OCI-M1 (cell line): ENCODE data around the gene STRA8.
"Not testable (repeated sequence)": the region's sequence is repeated elsewhere in the genome, so short reads cannot be mapped to it uniquely, and the experiment has no call there.

Source experiments
- DNase-seq: peaks from one replicate; lab custom pipeline; 2025; lab: John Stamatoyannopoulos, UW

STRA8 gene

DNA sequence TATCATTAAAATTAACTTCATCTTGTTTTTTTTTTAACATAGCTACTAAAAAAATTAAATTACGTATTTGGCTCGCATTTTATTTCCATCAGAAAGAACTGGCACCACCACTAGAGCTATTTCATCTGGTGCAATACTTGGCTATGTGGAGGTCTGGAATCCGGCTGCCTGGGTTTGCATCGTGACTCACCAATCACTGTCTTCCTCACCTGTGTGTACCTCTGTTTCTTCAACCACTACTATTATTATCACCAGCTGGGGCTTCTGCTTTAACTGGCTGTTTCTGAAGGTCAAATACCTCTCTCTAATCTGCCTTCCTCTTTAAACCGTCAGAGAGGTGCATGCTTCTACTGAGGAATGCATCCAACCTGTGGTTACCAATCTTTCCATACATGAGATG is 28.8 kb upstream of the STRA8 start:
- no peak for DNase-seq

DNA sequence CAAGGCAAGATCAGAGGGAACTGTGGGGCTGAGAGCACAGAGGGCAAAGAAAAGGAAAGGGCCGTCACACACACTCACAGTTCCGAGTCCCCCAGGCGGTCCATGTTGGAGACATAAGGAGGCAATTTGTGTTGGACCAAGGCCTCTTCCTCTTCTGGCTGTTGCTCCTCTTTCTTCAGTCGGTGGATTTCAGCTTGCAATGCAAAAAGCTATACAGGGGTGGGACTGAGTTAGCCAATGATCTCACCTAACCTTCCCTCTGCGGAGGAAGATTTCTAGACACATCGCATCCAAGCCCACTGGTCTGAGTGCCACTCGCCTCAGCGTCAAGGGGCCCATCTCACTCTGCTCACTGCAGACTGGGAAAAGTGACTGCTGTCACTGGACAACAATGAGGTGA is 27.8 kb upstream of the STRA8 start:
- no peak for DNase-seq

DNA sequence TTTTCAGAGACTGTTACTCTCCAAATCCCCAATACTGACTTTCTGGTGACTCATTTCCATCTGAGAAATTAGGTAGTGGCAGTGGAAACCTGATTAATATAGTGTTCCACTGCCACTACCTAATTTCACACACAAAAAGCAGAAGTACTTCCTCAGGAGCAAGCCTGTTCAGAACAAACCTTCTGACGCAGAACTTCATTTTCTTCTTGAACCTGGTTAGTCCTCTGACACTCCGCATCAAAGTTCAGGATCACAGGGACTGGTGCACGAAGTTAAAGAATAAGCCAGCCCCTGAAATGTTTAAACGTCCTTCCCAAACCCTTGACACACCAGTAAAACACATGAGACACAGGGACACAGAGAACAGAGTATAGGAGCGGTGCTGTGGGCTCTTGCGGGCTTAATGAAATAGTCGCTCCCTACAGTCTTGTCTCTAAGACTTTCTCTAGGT is 26.7 kb upstream of the STRA8 start:
- DNase-seq = peak; percentile 1

DNA sequence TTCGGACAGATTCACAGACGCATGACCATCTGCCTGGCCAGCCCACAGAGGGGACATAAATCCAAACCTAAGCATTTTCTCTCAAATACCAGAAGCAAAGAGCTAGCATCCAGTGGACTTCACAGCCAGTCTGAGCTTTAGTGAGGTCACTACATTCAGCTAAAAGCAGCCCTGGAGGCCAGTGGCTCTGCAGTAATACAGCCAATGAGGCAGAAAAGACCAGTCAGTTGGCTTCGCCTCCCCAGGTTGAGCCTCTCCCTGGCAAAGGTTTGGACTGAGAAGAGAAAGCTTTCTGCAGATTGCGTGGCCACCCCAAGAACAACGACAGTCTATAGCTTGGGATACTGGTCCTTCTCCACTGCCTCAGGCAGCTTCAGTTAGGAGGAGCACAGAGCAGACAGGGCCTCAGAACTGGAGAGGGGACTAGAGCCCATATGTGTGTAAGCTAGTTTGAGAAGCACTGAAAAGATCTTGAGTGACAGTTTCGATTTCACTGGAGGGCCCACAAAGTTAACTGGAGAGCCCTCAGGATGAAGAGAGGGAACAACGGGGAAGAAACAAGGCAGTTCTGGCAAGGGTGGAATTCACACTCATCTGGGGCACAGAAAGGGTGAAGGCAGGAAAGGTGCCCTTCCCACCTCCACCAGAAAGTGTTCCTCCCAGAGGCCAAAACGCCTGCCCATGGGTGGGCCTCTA is 26.1 kb upstream of the STRA8 start:
- no peak for DNase-seq

DNA sequence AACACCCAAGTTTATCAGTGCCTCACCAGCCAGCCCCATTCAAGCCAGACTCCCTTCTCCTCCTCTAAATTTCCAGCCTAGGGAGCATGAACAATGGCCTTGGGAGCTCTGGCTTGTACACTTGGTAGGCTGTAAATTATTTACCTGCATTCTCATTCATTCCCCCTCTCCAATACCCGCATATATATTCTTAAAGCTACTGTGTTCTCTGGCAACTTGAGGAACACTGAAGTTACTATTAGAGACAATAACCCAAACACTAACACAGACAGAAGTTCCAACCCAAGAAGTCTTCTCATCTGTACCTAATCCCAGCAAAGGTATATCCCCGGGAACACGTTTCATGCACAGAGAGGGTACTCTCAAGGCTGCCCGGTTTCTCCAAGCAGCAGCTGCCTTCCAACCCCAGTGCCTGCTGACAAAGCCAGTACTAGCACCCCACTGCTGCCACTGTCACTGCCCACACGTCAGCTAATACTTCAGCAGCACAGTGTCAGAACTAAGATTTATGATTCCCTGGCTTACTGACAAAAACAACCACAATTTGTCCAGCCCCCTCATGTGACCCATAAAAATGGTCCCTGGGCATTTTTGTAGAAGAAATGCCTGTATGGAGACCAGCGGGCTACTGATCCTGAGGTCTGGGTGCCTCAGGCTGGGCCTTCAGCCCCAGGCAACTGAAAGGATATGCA is 25.4 kb upstream of the STRA8 start:
- peak; percentile 38 for DNase-seq

DNA sequence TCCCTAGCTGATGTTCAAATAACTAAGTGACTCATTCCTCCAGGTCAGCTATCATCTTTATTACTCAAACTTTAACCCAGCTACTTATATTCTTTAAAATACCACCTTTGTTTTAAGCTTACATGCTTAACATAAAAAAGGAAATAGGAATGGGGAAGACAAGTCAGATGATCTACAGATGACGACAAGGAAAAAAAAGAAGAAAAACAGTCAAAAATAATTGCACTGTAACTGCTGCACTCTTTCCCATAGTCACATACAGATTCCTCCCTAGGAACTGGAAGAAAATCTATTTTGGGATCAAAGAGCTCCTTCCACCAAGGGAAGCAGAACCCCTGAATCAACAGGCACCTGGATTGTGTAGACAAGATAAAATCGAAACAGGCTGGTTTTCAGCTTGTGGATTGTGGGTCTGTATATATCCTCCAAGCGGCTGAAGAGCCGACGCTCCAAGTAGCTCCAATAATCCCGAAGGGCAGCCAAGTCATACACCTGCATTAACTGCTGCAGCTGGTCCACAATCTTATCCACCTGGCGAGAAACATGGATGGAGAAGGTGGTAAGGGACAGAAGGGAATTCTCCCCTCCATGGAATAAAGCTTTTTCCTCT is 24.3 kb upstream of the STRA8 start:
- DNase-seq = no peak

DNA sequence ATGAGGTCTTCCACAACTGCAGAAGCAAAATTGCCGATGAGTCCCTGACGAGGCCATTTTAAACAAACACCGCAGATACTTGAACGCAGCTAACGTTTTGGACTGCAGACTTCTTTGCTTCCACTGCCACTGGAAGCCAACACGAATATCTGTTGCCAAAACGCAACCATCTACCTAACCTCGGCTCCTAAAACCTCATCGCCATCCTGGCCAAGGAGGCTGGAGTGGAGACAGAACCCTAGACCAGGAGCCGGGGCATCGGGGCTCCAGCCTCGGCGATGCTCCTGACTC is 22.8 kb upstream of the STRA8 start:
- DNase-seq = peak; percentile 33

DNA sequence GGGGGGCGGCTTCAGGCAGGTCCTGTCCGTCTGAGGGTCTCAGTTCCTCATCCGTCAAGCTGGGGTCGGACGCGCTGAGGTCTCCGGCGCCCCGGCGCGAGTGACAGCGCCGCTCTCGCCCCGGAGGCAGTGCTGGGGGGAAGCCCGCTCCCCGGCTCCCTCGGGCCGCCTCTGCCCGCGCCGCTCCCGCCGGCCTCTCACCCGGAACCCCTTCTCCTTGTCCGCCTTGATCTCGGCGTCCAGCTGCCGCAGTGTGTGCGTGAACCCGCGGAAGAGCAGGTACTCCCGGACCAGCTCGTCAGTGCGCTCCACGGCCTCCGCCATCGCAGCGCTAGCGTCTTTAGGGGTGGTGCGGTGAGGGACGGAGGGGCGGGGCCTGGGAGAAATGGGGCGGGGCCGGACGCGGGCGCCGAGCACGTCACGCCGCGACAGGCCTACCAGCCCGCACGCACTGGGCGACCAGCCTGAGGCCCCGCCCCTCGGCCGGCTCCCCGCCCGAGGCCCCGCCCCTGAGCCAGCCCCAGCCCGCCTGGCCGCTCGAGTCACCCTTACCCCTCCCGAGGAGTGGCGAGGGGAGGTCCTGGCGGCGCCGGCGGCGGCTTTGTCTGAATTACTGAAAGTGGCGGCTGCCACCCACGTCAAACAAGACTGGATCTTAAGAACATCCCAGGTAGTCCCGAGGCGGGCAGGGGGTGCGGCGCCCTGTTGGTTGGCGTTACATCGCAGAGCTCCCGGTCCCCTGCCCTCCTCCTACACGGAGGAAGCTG is 22.3 kb upstream of the STRA8 start, which contains the start of gene WDR91:
TSS of gene WDR91 (minus strand) at position 348 of the 767 bp plus-strand sequence. CDS start at position 324, 24 bp downstream.
- peak; percentile 92 for DNase-seq

DNA sequence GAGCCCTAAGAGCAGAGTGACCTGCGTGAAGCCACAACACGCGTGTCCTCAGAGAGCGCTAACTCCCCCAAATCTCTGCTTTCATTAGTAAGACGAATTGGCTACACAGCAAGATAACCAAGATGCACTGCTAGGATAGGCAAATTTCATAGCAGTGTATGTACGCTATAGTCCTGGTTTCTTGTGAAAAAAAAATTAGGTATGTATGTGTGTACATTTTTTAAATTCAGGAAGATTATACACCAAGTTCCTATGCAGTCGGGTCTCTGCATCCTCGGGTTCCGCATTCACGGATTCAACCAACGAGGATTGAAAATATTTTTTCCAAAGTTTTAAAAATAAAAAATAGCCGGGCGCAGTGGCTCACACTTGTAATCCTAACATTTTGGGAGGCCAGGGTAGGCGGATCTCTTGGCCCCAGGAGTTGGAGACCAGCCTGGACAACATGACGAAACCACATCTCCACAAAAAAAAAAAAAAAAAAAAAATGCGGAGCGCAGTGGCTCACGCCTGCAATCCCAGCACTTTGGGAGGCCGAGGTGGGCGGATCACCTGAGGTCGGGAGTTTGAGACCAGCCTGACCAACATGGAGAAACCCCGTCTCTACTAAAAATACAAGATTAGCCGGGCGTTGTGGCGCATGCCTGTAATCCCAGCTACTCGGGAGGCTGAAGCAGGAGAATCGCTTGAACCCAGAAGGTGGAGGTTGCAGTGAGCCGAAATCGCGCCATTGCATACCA is 21.5 kb upstream of the STRA8 start:
- not testable (repeated sequence) for DNase-seq

DNA sequence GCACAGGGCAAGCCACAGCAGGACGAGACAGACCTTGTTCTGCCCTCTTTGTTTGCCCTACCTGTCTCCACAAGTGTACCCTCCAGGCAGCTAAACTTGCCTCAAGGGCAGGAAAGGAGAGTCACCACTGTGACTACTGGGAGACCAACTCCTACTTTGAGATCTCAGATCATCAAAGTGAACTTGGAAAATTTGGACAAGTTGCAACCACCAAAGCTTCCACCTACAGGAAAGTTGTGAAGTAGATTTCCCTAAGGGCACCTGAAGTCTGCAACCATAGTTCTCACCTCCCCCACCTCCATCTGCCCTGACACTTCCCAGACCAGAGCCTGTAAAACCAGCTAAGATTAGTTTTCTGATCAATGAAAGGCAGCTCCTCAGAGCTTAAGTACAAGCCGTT is 19.8 kb upstream of the STRA8 start:
- DNase-seq = no peak

DNA sequence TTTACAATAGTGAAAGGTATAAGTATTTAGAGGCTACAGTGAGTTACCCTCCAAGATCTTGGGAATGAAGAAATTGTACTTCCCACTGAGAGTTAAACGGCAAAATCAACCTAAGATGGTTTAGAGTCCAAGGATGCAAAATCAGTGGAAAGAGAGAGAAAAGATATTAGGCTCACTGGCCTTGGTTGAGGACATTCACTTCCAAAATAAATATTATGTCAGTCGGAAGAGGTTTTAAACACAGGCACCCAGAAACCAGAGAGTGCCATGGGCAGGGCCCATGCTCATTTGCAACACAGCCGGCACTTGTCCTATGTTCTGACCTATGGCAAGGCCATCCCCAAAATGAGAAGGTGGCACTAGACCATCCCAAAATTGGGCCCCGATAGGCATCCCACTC is 18.5 kb upstream of the STRA8 start:
- DNase-seq = no peak

DNA sequence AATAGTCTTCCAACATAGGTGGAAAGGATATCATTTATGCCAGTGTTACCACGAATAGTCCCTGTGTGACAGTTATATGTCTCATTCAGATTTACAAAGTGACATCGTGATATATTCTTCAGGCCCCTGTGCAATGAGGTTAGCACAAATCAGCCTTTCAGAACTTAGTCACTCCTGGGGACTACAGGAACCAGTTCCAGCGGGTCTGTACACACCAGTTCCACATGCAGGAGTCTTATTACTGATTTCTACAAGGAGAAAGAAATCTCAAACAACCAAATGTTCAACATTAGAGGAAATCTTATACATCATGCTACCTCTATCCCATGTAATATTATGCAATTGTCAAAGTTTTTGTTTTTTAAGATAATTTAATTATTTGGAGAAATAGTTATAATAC is 17.9 kb upstream of the STRA8 start:
- no peak for DNase-seq

DNA sequence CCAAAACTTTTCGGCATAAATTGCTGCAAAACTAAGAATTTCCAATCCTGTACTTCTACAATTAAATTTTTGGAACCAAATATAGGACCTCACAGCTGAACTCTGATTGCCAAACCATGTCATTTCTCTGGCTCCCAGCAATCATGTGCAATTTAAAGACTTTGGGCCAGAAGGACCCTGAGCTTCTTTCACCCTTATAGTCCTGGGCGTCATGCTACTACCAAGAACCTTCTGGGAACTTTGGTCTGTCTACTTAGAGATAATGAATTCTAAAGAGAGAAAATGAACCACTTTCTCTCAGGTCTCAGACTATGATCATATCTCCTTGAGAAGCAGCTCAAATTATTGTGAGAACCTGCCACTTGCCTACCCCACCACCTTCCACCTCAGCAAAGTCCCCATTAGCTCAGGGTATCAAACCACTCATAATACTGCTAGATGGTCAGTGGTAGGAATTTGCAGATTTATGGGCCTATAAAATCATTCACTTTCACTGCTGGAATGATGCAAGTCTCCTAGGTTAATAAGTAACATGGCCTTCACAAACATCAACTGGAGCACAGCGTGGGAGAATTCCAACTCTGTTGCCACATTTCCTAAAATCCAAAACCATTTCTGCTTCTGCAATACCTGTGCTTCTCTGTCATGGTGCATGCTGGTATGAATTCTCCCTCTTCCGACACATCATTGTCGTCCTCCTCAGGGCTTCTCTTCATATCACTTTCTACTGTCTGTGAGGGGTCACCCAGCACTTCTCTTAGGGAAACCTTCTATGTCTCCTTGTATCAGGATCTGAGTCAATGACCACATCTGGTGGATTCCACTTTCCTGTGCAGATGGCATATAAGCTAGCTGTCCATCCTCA is 15.8 kb upstream of the STRA8 start:
- DNase-seq = no peak

DNA sequence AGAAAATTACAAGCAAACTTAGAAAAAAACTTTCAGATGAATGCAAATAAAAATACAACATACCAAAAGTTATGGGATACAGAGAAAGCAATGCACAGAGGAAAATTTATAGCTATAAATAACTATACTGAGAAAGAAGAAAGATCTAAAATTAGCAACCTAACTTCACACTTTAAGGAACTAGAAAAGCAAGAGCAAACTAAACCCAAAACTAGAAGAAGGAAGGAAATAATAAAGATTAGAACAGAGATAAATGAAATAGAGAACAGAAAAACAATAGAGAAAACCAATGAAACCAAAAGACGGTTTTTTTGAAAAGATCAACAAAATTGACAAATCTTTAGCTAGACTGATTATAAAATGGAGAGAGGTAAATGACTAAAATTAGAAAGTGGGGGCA is 9.6 kb upstream of the STRA8 start:
- peak; percentile 11 for DNase-seq

DNA sequence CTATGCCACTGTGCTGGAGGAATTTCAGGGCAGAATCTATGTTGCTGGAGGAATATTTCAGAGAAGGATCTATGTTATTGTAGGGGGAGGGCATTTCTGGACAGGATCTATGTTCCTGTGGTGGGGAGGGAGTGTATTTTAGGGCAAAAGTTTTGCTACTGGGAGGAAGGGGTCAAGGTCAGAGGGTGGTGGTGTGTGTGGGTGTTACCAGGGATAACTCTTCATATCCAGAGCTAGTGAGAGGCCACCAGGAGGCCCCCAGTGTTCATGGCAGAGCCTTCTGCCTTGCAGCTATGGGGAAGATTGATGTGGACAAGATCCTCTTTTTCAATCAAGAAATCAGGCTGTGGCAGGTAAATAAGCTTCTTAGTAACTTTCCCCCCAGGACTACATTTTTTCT is 2.0 kb upstream of the STRA8 start:
- DNase-seq = no peak

DNA sequence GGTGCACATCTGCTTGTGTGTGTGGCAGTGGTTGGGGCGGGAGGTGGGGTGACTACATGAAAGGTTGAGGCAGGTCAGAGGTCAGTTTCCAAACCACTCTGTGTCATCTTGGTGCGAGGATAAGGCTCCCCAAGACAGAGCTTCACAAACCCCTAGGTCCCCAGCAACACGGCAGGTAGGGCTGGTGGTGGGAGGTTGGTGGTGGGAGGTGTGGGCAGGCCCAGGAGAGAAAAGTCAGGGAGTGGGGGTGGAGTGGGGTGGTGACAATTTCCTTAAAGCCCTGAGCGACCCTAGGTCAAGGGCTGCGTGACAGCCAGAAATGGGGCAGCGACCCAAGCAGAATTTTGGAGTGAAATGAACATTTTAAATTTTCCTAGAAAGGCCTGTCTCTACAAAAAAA is 1.6 kb upstream of the STRA8 start:
- no peak for DNase-seq

DNA sequence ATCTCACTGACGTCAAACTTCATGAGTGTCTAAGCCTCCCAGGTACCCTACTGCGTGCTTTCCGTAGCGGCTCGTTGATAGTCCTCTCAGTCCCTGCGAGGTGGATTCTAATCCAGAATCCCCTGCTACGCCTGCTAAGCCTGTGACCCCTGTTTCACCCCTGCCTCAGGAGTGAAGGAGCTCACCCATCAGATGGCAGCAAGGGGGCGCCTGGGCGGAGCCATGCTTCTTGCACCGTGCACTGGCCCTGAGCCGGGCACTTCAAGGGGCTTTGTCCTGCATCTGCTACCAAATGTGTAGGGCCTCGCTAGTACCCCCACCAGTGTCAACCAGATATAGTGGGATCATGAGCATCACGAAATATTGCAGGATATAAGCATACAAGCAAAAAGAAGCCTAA is 918 bp upstream of the STRA8 start:
- peak; percentile 14 for DNase-seq

DNA sequence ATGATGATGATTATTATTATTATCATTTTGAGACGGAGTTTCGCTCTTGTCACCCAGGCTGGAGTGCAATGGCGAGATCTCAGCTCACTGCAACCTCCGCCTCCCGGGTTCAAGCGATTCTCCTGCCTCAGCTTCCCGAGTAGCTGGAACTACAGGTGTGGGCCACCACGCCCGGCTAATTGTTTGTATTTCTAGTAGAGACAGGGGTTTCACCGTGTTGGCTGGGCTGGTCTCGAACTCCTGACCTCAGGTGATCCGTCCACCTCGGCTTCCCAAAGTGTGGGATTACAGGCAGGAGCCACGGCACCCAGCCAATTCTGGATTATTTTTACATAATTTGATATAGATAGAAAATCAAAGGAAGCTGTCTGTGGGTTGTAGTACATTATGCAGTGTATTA is 457 bp downstream of the STRA8 start:
- not testable (repeated sequence) for DNase-seq

DNA sequence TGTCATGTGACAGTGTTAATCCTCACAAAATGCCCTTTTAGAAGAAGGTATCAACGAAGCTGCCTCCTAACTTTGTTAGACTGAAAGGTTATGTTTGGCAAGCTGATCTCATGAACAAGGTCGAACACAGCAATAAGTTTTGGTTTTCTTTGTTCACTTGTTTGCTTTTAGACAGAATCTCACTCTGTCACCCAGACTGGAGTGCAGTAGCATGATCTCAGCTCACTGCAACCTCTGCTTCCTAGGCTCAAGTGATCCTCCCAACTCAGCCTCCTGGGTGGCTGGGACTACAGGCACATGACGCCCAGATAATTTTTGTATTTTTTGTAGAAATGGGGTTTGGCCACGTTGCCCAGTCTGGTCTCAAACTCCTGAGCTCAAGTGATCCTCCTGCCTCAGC is 1.1 kb downstream of the STRA8 start:
- no peak for DNase-seq

DNA sequence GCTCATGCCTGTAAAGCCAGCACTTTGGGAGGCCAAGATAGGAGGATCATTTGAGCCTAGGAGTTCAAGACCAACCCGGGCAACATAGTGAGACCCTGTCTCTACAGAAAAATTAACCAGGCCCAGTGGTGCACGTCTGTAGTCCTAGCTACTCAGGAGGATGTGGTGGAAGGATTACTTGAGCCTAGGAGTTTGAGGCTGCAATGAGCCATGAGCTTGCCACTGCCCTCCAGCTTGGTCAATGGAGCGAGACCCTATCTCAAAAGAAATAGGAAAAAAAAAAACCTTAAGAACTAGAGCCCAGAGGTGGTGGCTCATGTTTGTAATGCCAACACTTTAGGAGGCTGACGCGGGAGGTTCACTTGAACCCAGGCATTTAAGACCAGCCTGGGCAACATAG is 2.2 kb downstream of the STRA8 start:
- DNase-seq = no peak

DNA sequence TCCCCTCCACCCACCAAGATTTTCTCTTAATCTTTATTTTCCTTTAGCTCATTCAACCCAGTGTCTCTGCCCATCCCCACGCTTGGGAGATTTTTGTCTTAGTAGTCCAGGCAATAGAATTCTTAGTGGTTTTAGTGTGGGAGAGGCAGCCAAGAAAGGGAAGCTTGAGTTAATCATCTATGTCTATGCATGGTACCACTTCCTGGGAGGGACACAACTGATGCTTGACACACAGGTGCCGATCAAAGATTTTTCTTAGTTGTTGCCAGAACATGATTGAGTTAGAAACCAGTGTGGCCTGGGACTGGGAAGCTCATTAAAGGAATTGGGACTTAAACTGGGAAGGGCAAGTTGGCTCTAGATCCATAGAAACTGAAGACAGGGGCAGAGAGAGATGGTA is 3.1 kb downstream of the STRA8 start:
- peak; percentile 1 for DNase-seq
